Fibroblast of pulmonary artery (primary cell): ENCODE data around the gene MVP.

ENCODE experiments used
- DNase-seq: peaks from one replicate; pipeline ENCODE4 v3.0.0-alpha.2; 2010; ENCODE audit warnings: low read depth
- H3K4me3 ChIP-seq: replicated peaks from 2 replicates; pipeline ENCODE4 v1.5.1; 2011; ENCODE audit warnings: low read depth, mild to moderate bottlenecking, control low read depth, low read length, moderate library complexity
- TF ChIP-seq, protein P1 (sequence below): IDR thresholded peaks from 2 replicates; pipeline ENCODE4 v1.5.1; 2011; ENCODE audit warnings: mild to moderate bottlenecking, control low read depth, low read length, inconsistent platforms; ENCODE audit errors: missing control alignments

The MVP gene

DNA sequence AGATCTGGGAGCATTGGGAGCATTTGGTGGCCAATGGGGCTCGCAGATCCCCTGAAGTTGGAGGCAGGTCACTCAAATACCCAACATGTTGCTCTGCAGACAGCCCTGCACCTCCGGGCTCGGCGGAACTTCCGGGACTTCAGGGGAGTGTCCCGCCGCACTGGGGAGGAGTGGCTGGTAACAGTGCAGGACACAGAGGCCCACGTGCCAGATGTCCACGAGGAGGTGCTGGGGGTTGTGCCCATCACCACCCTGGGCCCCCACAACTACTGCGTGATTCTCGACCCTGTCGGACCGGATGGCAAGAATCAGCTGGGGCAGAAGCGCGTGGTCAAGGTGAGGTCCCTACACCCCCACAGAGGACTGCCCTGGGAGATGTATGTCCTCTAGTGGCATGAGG lies 16.4 kb downstream of the MVP start:
- no peak for DNase-seq
- TF ChIP-seq, protein P1, sequence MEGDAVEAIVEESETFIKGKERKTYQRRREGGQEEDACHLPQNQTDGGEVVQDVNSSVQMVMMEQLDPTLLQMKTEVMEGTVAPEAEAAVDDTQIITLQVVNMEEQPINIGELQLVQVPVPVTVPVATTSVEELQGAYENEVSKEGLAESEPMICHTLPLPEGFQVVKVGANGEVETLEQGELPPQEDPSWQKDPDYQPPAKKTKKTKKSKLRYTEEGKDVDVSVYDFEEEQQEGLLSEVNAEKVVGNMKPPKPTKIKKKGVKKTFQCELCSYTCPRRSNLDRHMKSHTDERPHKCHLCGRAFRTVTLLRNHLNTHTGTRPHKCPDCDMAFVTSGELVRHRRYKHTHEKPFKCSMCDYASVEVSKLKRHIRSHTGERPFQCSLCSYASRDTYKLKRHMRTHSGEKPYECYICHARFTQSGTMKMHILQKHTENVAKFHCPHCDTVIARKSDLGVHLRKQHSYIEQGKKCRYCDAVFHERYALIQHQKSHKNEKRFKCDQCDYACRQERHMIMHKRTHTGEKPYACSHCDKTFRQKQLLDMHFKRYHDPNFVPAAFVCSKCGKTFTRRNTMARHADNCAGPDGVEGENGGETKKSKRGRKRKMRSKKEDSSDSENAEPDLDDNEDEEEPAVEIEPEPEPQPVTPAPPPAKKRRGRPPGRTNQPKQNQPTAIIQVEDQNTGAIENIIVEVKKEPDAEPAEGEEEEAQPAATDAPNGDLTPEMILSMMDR, result no peak
- H3K4me3 ChIP-seq, result no peak overlapping the region

DNA sequence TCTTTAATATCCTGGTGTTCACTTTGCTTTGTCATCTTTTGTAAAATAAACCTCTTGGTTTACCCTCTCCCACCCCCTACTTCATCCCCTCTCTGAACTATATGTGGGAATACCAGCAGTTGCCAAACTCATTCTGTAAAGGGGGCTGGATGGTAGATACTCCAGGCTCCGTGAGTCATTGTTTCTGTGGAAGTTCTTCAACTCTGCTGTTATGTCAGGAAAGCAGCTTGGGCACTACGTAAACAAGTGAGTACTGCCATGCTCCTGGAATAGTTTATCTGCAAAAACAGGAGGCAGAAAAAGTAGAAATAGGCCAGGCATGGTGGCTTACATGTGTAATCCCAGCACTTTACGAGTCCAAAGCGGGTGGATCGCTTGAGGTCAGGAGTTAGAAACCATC lies 17.6 kb downstream of the MVP start:
- no peak for DNase-seq
- TF ChIP-seq, protein P1, result no peak
- H3K4me3 ChIP-seq, result no peak overlapping the region

DNA sequence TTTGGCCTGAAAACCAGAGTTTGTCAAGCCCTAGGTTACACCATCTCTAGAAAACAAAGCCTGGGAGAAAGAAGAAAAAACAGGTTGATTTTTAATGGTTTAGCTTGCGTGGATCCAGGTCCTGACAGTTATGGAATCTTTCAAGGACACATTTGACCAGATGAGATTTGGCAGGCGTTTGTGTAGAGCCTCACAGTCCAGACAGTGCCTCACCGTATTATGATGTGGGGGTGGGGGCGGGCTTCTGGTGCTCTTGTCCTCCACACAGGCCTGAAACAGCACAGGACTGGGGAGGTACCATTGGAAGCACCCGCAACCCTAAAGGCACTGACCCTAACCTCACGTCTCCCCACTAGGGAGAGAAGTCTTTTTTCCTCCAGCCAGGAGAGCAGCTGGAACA lies 19.6 kb downstream of the MVP start:
- TF ChIP-seq, protein P1, result no peak
- H3K4me3 ChIP-seq, result no peak overlapping the region
- DNase-seq, result no peak

DNA sequence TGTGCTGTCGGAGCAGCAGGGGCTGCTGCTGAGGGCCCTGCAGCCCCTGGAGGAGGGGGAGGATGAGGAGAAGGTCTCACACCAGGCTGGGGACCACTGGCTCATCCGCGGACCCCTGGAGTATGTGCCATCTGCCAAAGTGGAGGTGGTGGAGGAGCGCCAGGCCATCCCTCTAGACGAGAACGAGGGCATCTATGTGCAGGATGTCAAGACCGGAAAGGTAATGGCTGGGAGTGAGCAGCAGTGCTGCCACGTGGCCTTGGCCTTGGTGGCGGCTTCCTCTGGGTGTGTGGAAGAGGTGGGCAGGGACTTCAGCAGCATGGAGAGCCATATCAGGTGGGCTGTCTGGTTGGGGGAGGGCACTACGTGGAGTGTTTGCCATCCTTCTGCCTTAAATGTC lies 20.0 kb downstream of the MVP start:
- DNase-seq, result no peak
- H3K4me3 ChIP-seq, result no peak overlapping the region
- TF ChIP-seq, protein P1, result no peak

DNA sequence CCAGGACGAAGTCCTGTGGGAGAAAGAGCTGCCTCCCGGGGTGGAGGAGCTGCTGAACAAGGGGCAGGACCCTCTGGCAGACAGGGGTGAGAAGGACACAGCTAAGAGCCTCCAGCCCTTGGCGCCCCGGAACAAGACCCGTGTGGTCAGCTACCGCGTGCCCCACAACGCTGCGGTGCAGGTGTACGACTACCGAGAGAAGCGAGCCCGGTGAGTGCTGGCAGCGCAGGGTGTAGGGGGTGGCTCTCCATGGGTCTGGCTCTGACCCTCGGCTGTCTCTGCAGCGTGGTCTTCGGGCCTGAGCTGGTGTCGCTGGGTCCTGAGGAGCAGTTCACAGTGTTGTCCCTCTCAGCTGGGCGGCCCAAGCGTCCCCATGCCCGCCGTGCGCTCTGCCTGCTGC lies 21.4 kb downstream of the MVP start:
- no peak for DNase-seq
- TF ChIP-seq, protein P1, result no peak
- H3K4me3 ChIP-seq, result no peak overlapping the region

DNA sequence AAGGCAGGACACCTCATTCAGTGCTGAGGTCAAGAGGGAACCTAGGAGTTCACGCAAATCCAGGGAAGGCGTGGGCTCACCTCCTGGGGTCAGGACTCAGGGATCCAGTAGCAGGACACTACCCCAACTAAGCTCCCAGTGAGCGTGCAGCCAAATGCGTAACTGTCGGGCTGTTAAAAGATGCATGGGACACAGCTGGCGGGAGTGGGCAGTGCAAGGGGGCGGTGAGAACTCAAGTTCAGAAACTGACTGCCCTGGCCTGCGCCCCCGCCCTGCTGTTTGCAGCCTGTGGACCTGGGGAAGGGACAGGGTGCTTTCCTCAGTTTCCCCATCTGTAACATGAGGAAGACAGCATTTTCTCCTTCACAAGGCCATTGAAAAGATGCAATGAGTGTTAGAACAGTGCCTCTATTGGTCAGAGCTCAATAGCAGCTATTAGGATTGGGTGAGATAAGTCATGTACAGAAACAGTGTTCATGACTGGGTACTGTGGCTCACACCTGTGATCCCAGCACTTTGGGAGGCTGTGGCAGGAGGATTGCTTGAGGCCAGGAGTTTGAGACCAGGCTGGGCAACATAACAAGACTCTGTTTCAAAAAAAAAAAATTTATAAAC lies 22.6 kb downstream of the MVP start:
- no peak for DNase-seq
- H3K4me3 ChIP-seq, result no peak overlapping the region
- TF ChIP-seq, protein P1, result no peak

DNA sequence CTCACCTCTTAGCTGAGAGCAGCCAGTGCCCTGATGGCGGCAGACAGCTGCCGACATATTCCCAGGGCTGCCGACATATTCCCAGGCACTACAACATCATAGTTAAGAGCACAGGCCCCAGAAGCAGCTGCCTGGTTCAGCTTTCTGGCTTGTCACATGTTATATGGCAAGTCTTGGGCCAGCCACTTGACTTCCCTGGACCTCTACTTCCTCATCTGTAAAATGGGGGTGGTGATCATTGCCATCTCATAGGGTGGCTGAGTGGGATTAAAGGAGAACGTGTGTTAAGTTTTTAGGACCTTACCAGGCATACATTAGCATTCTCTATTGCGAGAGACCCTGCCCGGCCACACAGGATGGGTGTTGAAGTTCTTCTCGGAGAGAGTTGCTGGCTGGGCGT lies 23.7 kb downstream of the MVP start:
- no peak for DNase-seq
- TF ChIP-seq, protein P1, result no peak

More for the DNA sequence above, 23.7 kb downstream of the MVP start:
- H3K4me3 ChIP-seq, result no peak overlapping the region
